Measurements from ENCODE around the gene C4BPA. TPM values are rescaled to one million over a fixed set of nuclear protein-coding genes. Genes with fewer than 3 reads are reported as not detected.

Gene C4BPA
- total RNA-seq, 4 donors from 2014 or later = not detected

DNA sequence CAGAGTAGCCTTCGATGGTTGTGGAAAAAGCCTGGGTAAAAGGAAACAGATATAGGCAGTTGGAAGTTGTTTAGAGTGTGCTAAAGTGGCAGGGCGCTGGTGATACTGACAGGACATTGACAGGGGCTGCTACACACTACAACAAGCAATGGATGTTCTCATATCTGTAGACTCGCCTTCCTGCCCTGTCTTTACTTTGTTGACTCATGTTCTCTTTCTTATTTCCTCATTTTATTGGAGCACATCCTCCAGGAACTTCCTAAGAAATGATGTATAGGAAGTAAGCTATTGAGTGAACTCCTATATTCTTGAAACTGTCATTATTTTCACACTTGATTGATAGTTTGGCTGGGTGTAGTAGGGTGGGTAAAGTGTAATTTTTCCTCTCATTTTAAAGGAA is 51.0 kb downstream of the C4BPA start:
- H3K27me3 ChIP-seq = no peaks in the 10 kb centered on the region
- no peaks in the 10 kb centered on the region for H3K4me1 ChIP-seq
- no peak overlapping the region for H3K4me3 ChIP-seq (replicated peaks in 1 of 3)
- DNase-seq = no peak
- TF ChIP-seq, protein P1, sequence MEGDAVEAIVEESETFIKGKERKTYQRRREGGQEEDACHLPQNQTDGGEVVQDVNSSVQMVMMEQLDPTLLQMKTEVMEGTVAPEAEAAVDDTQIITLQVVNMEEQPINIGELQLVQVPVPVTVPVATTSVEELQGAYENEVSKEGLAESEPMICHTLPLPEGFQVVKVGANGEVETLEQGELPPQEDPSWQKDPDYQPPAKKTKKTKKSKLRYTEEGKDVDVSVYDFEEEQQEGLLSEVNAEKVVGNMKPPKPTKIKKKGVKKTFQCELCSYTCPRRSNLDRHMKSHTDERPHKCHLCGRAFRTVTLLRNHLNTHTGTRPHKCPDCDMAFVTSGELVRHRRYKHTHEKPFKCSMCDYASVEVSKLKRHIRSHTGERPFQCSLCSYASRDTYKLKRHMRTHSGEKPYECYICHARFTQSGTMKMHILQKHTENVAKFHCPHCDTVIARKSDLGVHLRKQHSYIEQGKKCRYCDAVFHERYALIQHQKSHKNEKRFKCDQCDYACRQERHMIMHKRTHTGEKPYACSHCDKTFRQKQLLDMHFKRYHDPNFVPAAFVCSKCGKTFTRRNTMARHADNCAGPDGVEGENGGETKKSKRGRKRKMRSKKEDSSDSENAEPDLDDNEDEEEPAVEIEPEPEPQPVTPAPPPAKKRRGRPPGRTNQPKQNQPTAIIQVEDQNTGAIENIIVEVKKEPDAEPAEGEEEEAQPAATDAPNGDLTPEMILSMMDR (IDR thresholded peaks at IDR 0.05) = no peak
- no peak for TF ChIP-seq POLR2A (IDR thresholded peaks at IDR 0.05)
- intact Hi-C loops (cut with DNase I) = no loop called here
- no peaks in the 10 kb centered on the region for H3K36me3 ChIP-seq
- H3K9me3 ChIP-seq = no peaks in the 10 kb centered on the region
- 64 to 76% methylated on average over 3 of the region's 3 CpGs for WGBS, 2 donors
- H3K27ac ChIP-seq = no peak overlapping the region

DNA sequence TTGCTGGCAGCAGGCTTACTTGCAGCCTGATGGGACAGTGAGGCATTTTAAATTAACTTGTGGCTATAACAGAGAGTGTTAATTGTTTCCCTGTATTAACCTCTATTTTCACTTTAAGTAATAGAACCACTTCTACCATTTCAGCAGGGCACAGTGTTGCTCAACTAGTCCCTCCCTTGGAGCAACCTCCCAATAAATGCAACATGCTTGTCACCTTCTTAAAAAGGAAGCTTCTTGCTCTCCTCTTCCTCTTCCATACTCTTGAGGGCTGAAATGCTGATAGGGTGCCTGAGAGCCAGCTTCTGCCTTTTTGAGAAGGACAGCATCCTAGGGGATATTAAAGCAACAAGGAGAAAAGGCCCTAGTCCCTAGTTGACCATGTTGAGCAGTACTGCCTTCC is 52.1 kb downstream of the C4BPA start:
- no peaks in the 10 kb centered on the region for H3K36me3 ChIP-seq
- no peak for DNase-seq
- intact Hi-C loops (cut with DNase I) = no loop called here
- no peaks in the 10 kb centered on the region for H3K27me3 ChIP-seq
- H3K4me1 ChIP-seq = no peaks in the 10 kb centered on the region
- H3K4me3 ChIP-seq (replicated peaks in 1 of 3) = no peak overlapping the region
- H3K9me3 ChIP-seq = no peaks in the 10 kb centered on the region
- TF ChIP-seq, protein P1 (IDR thresholded peaks at IDR 0.05) = no peak
- TF ChIP-seq POLR2A (IDR thresholded peaks at IDR 0.05) = no peak
- H3K27ac ChIP-seq = no peak overlapping the region

DNA sequence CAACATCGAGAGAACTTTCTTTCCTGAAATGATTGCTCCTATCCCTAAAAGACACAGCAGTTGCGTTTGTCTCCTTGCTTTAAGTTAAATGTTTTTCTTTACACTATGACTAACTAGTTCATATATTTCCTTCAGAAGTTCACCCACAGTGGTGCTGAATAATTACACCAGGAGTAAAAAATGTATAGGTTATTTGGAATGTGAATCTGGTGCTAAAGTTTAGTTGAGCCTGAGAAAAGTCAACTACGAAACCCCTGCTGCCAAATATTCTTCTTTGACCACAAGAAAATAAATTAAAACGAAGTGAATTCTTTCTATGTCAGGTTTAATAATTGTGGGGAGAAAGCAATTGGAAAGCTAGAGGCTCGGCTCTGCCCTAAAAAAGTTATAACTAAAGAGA is 52.8 kb downstream of the C4BPA start:
- H3K4me3 ChIP-seq (replicated peaks in 1 of 3) = no peak overlapping the region
- DNase-seq = no peak
- H3K27ac ChIP-seq = no peak overlapping the region
- no peaks in the 10 kb centered on the region for H3K9me3 ChIP-seq
- no peak for TF ChIP-seq POLR2A (IDR thresholded peaks at IDR 0.05)
- TF ChIP-seq, protein P1 (IDR thresholded peaks at IDR 0.05) = no peak
- no peaks in the 10 kb centered on the region for H3K4me1 ChIP-seq
- H3K36me3 ChIP-seq = no peaks in the 10 kb centered on the region
- H3K27me3 ChIP-seq = no peaks in the 10 kb centered on the region
- intact Hi-C loops (cut with DNase I) = no loop called here
- 83 to 90% methylated on average over 5 of the region's 5 CpGs for WGBS, 2 donors

DNA sequence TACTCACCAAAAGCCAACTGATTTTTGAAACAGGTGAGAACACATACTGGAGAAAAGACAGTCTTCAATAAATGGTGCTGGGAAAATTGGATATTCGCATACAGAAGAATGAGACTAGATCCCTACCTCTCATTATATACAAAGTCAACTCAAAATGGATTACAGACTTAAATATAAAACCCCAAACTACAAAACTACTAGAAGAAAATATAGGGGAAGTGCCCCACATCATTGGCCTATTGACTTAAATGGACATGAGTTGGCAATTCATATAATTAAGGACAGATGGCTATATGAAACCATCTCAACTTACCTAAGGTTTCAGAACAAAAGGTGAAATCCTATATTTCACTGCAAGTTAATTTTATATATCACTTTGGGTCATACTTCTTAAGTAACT is 60.1 kb downstream of the C4BPA start:
- Histone ChIP-seq H3K9me3 (no peaks in the 10 kb centered on the region), H3K27me3 (no peaks in the 10 kb centered on the region), H3K4me3 (replicated peaks in 1 of 3) (no peak overlapping the region), H3K36me3 (no peaks in the 10 kb centered on the region), H3K4me1 (no peaks in the 10 kb centered on the region), H3K27ac (no peak overlapping the region)
- TF ChIP-seq, protein P1 (IDR thresholded peaks at IDR 0.05) = no peak
- TF ChIP-seq POLR2A (IDR thresholded peaks at IDR 0.05) = no peak
- WGBS, 2 donors = 88 to 100% methylated on average over 1 of the region's 1 CpG
- DNase-seq = no peak
- intact Hi-C loops (cut with DNase I) = no loop called here

DNA sequence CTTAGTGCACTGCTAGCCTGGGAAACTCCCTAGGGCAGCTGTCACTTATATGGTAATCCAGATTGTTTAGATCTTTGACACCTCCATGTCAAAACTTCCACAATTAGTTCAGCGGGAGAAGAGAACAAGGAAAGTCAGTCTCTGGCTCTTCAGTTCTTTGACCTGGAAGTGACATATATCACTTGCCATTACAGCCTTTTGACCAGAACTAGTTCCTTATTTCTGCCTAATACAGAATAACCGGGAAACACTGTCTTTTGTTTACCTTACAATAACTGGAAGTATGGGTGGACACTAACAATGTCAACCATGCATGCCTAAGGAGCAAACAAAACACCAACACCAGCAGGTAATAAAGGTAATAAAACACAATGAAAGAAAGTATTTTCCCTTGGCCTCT is 68.3 kb downstream of the C4BPA start:
- H3K36me3 ChIP-seq = no peaks in the 10 kb centered on the region
- H3K27ac ChIP-seq = no peak overlapping the region
- no peaks in the 10 kb centered on the region for H3K9me3 ChIP-seq
- no peaks in the 10 kb centered on the region for H3K27me3 ChIP-seq
- intact Hi-C loops (cut with DNase I) = no loop called here
- DNase-seq = no peak
- no peak overlapping the region for H3K4me3 ChIP-seq (replicated peaks in 1 of 3)
- TF ChIP-seq, protein P1 (IDR thresholded peaks at IDR 0.05) = no peak
- TF ChIP-seq POLR2A (IDR thresholded peaks at IDR 0.05) = no peak
- no peaks in the 10 kb centered on the region for H3K4me1 ChIP-seq
- WGBS, 2 donors = 61 to 68% methylated on average over 2 of the region's 2 CpGs

All from thyroid gland (tissue), 4 donors.